Astrocyte (in vitro differentiated cells and primary cell): ENCODE data around the gene DAAM2.

ENCODE experiments used
- EZH2 ChIP-seq: IDR thresholded peaks from 2 replicates; pipeline ENCODE4 v1.6.1; 2012; ENCODE audit warnings: mild to moderate bottlenecking, low read length, inconsistent platforms; ENCODE audit not compliant: insufficient read depth
- TF ChIP-seq, protein P1 (sequence below): IDR thresholded peaks from 2 replicates; pipeline ENCODE4 v1.5.1; 2011; ENCODE audit warnings: low read depth, mild to moderate bottlenecking, inconsistent platforms, low read length, moderate library complexity; ENCODE audit not compliant: insufficient read depth

DNA sequence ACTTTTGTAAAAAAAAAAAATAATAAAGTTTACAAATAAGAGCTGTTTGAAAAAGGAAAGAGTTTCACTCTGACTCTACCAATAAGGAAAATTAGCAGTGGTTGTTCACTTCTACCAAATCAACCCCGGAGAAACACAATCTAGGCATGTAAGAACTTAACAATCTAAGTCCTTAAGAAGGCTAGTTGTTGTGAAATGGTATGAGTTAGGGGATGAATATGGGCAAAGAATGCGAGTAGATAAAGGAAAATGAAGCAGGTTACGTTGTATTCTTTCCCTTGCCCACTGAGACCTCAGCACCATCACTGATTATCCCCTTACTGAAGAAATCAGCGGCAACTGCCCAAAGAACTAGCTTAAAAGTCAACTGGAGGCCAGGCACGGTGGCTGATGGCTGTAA lies 126.7 kb downstream of the DAAM2 start:
- TF ChIP-seq, protein P1, sequence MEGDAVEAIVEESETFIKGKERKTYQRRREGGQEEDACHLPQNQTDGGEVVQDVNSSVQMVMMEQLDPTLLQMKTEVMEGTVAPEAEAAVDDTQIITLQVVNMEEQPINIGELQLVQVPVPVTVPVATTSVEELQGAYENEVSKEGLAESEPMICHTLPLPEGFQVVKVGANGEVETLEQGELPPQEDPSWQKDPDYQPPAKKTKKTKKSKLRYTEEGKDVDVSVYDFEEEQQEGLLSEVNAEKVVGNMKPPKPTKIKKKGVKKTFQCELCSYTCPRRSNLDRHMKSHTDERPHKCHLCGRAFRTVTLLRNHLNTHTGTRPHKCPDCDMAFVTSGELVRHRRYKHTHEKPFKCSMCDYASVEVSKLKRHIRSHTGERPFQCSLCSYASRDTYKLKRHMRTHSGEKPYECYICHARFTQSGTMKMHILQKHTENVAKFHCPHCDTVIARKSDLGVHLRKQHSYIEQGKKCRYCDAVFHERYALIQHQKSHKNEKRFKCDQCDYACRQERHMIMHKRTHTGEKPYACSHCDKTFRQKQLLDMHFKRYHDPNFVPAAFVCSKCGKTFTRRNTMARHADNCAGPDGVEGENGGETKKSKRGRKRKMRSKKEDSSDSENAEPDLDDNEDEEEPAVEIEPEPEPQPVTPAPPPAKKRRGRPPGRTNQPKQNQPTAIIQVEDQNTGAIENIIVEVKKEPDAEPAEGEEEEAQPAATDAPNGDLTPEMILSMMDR: no peak
- TF ChIP-seq EZH2: no peak
